HT1080 (cell line): ENCODE results near the gene FZD7. TPM values are rescaled to one million over a fixed set of nuclear protein-coding genes. Genes with fewer than 3 reads are reported as not detected.

ENCODE experiments used
- DNase-seq: peaks from one replicate; pipeline ENCODE4 v3.0.0-alpha.2; 2015; ENCODE audit warnings: low read depth
- total RNA-seq: library from RNA; depleted of rRNA; stranded (reverse); fragments of >200 nt; shearing (Covaris generic); gene quantifications from 2 replicates; pipeline ENCODE4 v1.2.3, GENCODE V29; 2014

FZD7 gene
- total RNA-seq, 1 experiment from 2014 or later, result 7.2 TPM

- no peak for DNase-seq
Measured at GRCh38 chr2:202009581-202009980, 24.1 kb upstream of the FZD7 start.

GRCh38 chr2:202014318-202014717 lies 19.3 kb upstream of the FZD7 start:
- DNase-seq, result no peak

GRCh38 chr2:202014759-202015211 lies 18.9 kb upstream of the FZD7 start:
- no peak for DNase-seq

- no peak for DNase-seq
Measured at GRCh38 chr2:202015471-202015870, 18.2 kb upstream of the FZD7 start.

- DNase-seq, result no peak
Measured at GRCh38 chr2:202016579-202017227, 17.0 kb upstream of the FZD7 start.

- DNase-seq, result no peak
Measured at GRCh38 chr2:202017940-202018339, 15.7 kb upstream of the FZD7 start.

GRCh38 chr2:202018950-202019349 lies 14.7 kb upstream of the FZD7 start:
- DNase-seq, result no peak

- no peak for DNase-seq
Measured at GRCh38 chr2:202019689-202020450, 13.8 kb upstream of the FZD7 start.

GRCh38 chr2:202022755-202023154 lies 10.9 kb upstream of the FZD7 start:
- no peak for DNase-seq

- DNase-seq, result no peak
Measured at GRCh38 chr2:202023198-202023903, 10.3 kb upstream of the FZD7 start.

- DNase-seq, result no peak
Measured at GRCh38 chr2:202023904-202024266, 9.8 kb upstream of the FZD7 start.

GRCh38 chr2:202024871-202025270 lies 8.8 kb upstream of the FZD7 start:
- no peak for DNase-seq

- DNase-seq, result no peak
Measured at GRCh38 chr2:202025816-202026215, 7.8 kb upstream of the FZD7 start.

- no peak for DNase-seq
Measured at GRCh38 chr2:202026507-202026906, 7.1 kb upstream of the FZD7 start.

GRCh38 chr2:202030691-202031090 lies 3.0 kb upstream of the FZD7 start:
- DNase-seq, result no peak

- DNase-seq, result no peak
Measured at GRCh38 chr2:202031246-202031951, 2.3 kb upstream of the FZD7 start.

- peak; percentile 50 for DNase-seq
Measured at GRCh38 chr2:202032846-202033316, 774 bp upstream of the FZD7 start.

GRCh38 chr2:202034249-202035088 lies 814 bp downstream of the FZD7 start:
- DNase-seq, result no peak

- DNase-seq, result no peak
Measured at GRCh38 chr2:202035089-202035940, 1.7 kb downstream of the FZD7 start.

- no peak for DNase-seq
Measured at GRCh38 chr2:202035941-202036372, 2.3 kb downstream of the FZD7 start.
